HT-29 (cell line): ENCODE measurements around the gene NLRX1. TPM values are rescaled to one million over a fixed set of nuclear protein-coding genes. Genes with fewer than 3 reads are reported as not detected.
"Not testable (repeated sequence)": the region's sequence is repeated elsewhere in the genome, so short reads cannot be mapped to it uniquely, and the experiment has no call there.

Experiments
- DNase-seq: peaks from one replicate; pipeline ENCODE4 v3.0.0-alpha.2; 2015; ENCODE audit warnings: low spot score
- total RNA-seq: library from RNA; depleted of rRNA; stranded (reverse); fragments of >200 nt; shearing (Covaris generic); gene quantifications from 2 replicates; pipeline ENCODE4 v1.2.3, GENCODE V29; 2014; rRNA removed

The NLRX1 gene, protein sequence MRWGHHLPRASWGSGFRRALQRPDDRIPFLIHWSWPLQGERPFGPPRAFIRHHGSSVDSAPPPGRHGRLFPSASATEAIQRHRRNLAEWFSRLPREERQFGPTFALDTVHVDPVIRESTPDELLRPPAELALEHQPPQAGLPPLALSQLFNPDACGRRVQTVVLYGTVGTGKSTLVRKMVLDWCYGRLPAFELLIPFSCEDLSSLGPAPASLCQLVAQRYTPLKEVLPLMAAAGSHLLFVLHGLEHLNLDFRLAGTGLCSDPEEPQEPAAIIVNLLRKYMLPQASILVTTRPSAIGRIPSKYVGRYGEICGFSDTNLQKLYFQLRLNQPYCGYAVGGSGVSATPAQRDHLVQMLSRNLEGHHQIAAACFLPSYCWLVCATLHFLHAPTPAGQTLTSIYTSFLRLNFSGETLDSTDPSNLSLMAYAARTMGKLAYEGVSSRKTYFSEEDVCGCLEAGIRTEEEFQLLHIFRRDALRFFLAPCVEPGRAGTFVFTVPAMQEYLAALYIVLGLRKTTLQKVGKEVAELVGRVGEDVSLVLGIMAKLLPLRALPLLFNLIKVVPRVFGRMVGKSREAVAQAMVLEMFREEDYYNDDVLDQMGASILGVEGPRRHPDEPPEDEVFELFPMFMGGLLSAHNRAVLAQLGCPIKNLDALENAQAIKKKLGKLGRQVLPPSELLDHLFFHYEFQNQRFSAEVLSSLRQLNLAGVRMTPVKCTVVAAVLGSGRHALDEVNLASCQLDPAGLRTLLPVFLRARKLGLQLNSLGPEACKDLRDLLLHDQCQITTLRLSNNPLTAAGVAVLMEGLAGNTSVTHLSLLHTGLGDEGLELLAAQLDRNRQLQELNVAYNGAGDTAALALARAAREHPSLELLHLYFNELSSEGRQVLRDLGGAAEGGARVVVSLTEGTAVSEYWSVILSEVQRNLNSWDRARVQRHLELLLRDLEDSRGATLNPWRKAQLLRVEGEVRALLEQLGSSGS
- total RNA-seq = 13.1 and 21.1 TPM in 2 replicates

DNA sequence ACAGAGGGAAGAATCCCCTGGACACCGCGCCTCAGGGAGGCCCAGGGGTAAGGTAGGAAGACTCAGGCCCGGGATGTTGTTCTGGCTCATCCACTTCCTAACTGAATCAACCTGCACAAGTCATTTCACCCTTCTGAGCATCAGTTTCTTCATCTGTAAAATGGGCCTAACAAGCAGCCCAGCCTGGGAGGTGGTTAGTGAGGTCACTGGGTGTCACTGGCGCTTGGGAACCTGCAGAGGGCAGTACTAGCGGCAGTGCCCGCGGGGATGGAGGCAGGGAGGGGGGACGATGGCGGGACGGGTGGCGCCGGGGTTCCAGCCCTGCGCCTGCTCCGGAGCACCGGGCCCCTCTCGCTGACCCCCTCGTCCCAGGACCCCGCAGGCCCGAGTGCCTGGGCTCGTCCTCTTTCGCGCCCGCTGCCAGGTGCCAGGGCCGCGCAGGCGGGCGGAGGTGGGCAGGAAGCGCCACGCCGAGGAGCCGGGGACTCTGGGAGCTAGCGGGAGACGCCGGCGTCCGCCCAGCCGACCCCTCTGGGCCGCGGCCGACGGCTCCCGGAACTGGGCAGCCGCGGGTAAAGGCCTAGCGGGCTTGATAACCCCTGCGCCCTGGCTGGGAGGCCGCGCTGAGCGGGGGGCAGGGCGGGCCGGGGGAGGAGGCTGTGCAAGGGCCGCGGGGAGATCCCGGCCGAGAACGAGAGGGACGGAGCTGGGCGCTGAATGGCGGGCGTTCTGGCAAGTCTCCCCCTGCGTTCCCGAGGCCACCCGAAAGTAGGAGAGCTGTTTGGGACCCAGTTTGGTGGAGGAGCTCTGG, at the start of gene NLRX1:
NLRX1 (plus strand) TSS at position 255 of the 811 bp plus-strand sequence. CDS start 2,679 bp downstream, outside the sequence.
- DNase-seq = peak; percentile 88

DNA sequence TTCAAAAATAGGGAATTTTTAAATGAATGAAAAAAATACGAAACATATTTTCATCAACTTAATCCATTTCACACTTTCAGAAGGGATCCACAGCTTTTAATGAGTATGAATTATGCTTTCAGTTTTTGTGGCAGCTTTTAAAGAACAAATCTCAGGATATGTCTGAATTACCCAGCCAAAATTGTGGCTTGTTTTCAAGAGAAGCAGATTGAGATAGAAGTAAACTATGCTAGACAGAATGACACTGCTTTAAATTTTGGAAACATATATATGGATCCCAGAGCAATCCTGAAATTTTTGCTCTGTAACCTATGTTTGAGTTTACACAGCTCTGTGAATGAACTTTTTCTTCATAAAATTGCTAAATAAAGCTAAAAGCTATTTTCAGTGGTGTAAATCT, 49.6 kb upstream of the NLRX1 start:
- no peak for DNase-seq

DNA sequence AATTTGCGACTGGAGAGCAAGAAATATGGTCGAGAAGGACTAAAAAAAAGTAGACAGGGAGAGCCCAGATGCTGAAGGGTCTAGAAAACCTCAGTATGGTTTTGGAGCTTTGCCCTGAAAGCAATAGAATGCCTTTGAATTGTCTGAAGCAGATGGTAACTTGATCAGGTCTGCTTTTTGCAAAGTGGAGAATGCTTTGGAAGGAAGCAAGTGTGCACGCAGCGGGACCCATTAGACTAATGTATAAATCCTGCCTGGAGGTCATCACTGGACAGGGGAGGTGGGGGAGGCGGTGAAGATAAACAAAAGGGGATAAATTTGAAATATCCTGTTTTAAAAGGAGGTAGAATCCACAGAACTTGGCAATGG, 47.9 kb upstream of the NLRX1 start:
- no peak for DNase-seq

DNA sequence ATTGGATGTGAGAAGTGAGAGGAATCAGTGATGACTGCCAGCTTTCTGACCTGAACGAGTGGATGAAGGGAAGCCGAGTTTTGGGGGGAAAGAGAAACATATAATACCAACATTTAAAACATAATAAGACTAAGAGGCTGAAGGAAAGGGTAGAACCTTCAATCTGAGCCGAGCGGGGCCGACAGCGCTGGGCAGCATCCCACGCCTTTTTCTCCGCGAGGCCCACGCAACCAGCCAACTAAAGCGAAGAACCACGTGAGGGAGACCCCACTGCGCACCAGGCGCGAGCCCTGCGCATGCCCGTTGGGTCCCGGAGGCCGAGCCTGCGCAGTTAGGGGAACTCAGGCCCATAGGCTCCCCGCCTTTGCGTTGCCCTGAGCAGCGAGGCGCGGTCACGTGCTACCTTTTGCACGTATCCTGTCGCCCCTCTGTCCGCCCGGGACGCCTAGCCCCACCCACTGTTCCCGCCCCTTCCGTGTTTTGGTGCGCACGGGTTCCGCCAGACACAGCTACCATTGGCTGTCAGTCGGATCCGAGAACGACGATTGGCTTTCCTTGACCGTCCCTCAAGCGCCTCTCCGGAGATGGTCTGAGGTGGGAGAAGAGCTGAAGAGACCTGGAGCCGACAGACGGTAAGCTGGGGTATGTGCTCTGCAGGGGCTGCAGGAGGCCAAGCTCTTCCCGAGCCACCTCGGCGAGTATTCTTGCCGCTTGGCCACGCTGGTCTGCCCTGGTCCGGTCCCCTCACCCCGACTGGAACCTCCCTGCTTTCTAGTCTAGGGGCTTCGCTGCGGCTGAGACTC, 47.3 kb upstream of the NLRX1 start, which contains the start of gene HINFP:
HINFP (plus strand) TSS at position 573 of the 803 bp plus-strand sequence. CDS start 5,365 bp downstream, outside the sequence.
- DNase-seq = peak; percentile 100

DNA sequence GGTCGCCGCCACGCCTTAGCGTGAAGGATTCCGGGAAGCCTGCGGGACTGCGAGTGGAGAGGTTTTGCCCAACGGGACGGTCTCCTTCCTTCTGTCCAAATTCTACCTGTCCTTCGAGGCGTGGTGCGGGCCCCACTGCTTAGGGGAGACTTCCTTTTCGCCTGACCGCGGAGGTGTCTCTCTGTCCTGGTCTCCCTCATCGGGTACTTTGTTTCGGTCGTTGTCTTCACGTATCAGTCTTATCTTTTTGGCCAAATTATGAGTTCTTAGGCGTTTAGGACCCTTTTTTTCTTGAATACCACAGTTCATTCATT, 46.8 kb upstream of the NLRX1 start:
- DNase-seq = no peak

DNA sequence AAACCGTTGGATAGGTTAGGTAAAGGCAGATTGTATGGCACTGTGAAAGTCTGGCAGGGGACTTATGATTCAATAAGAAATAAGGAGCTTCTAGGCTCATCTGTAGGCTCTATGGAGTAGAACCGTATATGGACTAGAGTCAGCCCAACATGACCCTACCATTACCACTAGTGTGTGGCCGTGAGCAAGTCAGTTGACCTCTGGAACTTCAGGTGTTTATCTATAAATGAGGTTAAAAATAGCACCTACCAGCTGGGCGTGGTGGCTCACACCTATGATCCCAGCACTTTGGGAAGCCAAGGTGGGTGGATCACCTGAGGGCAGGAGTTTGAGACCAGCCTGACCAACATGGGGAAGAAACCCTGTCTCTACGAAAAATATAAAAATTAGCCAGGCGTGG, 42.7 kb upstream of the NLRX1 start:
- DNase-seq = no peak

DNA sequence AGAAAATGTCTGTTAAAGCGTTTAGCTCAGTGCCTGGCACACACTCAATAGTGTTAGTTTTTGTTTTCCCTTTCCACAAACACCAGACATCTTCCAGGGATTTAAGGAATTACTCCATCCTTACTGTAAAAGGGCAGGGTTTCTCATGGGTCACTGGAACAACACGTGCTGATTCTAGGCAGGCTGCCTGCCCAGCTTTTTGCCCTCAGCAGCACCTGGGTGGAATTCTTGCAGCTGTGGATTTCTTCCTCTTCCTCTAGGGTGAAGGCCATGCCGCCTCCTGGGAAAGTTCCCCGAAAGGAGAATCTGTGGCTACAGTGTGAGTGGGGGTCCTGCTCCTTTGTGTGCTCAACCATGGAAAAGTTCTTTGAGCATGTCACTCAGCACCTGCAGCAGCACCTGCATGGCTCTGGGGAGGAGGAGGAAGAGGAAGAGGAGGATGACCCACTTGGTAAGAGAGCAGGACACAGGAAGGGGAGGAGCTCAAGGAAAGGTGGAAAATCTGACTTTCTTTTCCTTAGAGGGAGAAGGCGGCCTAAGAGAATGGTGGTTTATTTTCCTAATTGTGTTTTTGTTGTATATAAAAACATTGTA, 41.8 kb upstream of the NLRX1 start:
- no peak for DNase-seq

DNA sequence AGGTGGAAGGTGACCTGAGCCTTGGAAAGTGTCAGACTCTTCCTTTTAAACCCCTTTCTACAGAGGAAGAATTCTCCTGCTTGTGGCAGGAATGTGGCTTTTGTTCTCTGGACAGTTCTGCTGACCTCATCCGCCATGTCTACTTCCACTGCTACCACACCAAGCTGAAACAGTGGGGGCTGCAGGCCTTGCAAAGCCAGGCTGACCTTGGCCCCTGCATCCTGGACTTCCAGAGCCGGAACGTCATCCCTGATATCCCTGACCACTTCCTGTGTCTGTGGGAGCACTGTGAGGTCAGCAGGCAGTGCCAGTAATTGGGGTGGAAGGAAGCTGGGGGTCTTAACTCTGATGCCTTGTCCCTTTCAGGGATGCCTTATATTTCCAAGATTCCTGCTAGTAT, 37.9 kb upstream of the NLRX1 start:
- no peak for DNase-seq

DNA sequence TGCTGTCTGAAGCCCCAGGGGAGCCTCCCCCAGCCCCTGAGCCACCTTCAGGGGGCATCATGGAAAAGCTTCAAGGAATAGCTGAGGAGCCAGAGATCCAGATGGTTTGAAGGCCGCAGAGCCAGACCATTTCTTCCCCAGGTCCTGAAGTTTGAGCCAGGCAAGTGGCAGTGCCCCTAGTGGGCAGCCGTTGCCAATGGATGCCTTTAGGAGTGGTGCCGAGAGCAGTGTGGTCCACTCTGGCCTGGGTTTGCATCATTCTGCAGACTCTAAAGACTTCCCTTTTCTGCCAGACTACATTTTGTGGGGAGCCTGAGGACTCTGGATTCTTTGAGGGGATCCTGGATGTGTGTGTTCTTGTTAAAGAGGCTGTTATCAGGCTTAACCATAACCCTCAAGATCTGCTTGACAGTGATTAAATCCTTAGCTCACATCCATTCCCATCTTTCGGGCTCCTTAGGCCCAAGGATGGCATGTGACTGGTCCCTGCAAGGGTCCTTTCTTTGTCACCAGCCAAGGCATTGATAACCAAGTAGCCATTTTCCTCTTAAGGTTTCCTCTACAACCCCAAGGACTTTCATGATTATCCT, 34.0 kb upstream of the NLRX1 start:
- peak; percentile 49 for DNase-seq

DNA sequence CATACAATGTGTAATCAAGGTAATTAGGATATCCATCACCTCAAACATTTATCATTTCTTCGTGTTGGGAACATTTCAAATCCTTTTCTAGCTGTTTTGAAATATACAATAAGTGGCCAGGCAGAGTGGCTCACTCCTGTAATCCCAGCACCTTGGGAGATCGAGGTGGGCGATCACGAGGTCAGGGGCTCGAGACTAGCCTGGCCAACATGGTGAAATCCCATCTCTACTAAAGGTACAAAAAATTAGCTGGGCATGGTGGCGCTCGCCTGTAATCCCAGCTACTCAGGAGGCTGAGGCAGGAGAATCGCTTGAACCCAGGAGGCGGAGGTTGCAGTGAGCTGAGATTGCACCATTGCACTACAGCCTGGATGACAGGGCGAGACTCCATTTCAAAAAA, 29.2 kb upstream of the NLRX1 start:
- not testable (repeated sequence) for DNase-seq

DNA sequence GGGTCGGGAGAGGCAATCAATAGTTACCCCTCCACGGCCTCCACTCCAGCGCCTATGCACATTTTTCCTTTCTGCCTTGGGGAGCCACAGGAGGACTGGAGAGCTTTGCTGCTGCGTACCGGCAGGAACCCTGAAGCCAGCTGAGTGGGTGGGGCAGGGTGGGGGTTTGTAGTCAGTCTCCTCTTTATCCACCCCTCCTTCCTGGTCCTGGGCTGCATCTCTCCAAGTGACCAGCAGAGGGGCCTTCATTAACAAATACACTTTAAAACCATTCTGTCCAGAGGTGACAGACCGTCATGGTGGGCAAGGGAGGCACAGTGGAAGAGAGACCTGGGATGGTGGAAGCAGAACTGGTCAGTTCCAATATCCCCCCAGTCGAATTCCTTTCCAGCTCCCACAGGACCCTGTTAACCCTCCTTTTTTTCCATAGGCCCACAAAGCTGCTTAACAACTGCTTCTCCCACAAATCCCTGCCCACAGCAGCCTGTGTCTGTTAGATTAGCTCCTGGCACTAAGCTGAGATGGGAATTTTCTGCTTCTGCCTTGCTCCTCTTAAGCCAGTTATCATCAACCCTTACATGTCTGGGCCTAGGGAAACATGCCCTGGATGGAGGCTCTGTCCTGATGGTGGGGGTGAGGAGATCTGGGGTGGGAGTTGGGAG, 23.6 kb upstream of the NLRX1 start:
- DNase-seq = peak; percentile 86

DNA sequence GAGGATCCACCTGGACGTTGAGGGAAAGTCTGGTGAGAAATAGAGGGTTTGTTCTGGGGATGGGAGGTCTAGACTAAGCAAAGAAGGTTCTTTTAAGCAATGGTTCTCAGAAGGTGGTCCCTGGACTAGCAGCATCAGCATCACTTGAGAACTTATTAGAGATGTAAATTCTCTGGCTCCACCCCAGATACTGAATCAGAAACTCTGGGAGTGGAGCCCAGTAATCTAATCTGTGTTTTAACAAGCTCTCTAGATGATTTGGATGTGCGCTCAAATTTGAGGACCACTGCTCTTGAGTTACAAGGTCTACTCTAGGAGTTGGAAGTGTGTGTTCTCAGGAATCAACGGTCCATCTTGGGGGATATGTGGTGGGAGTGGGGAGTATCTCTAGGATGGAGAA, 23.0 kb upstream of the NLRX1 start:
- no peak for DNase-seq

DNA sequence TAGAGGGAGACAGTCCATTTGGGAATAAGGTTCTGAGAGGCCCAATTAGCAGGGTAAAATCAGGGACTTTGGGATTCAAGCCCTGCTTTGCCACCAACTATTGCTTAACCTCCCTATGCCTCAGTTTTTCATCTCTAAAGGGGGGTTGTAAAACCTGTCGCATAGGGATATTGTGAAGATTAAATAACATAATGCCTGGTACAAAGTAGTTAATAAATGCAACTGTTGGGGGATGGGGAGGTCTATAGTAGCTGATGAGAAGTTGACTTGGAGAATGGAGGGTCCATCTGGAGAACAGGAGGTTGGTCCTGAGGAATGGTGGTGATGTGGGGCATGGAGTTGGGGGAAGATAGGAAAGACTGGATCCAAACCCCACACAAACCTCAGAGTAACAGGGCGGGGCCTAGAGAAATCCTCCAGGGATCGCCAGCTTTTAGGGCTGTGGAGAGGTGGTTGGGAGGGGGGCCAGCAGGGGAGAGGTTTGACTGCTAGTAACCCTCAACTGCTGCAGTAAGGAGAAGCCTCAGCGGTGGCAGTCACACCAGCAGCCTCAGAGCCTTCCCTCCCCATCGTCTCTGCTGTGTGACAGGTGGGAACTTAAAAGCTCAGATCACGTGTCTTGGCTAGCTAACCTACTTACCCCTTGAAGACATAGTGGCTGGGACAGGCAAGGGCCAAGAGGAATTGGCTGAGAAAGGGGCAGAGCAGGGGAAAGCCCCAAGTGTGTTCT, 20.8 kb upstream of the NLRX1 start:
- no peak for DNase-seq

DNA sequence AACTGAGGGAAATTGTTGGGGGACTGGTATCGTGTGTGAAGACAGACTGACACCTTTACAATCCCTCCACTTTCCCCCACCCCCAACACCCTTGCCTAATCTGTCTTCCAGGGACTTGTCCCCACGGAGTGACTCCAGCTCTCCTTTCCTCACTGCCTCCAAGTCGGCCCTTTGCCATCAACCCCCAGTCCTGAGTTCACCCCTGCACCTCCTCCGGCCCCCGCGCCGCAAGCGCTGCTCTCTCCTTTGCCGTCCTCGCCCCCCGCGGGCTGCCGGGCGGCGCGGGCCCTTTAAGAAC, 19.9 kb upstream of the NLRX1 start:
- DNase-seq = no peak

DNA sequence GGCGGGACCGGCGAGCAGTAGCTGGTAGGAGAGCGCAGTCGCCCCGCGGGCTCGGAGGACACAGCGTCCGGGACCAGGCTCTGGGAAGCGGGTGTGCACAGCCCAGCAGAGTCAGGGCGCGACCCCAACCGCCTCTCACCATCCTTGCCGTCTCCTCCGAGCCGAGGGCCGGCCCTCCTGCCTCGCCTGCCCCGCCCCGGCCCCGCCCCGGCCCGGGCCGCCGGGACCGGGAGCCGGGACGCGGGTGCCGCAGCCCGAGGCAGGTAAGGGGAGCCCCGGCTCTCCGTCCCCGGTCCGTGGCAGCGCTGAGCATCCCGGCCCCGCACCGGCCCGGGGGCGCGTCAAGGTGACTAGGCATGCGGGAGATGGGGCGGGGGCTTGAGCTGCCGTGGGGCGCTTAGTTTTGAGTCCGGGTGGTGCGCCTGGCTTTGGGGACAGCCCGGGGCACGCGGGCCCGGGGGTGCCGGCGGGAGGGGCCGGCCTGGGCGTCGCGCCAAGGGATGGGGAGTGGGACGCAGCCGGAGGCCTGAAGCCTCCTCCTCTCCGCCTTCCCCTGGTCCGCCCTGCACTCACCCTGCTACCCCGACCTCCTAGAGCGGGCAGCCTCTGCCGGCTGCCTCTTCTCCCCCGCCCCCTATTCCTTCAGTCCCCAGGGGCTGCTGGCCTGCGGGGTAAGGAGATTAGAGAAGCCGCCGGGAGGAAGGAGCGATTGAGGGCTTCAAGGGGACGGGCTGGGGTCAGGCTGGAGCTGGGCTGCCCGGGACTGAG, 19.3 kb upstream of the NLRX1 start, which contains the start of gene ABCG4:
ABCG4 (plus strand) TSS at position 35 of the 768 bp plus-strand sequence. CDS start 914 bp downstream, outside the sequence.
- DNase-seq = no peak

DNA sequence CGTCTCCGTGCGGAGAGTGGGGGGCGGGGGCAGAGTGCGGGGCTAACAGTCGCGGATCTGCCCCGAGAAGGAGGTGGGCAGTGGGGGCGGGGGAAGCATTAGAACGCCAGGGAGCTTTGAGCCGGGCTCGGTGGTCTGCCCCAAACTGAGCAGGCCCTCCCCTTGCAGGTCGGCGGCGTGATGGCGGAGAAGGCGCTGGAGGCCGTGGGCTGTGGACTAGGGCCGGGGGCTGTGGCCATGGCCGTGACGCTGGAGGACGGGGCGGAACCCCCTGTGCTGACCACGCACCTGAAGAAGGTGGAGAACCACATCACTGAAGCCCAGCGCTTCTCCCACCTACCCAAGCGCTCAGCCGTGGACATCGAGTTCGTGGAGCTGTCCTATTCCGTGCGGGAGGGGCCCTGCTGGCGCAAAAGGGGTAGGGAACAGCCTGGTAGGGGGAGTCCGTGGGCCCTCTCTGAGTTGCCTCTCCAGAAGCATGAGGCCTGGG, 18.7 kb upstream of the NLRX1 start:
- no peak for DNase-seq

DNA sequence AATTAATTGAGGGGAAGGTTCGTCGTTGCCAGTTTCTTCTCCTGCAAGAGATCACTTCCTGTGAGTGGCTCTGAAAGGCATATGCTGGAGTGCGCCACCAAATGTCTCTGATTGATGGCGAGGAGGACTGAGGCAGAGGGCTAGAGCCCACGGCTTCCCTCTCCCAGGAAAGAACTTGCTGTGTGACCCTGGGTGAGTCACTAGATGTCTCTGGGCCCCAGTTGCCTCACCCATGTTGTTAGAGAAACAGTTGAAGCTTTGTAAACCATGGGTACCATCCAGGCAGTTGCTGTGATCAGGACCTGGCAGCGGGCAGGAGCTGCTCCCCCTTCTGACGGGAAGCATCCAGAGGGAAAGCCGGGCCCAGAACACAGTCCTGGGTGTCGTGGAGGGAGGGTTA, 16.5 kb upstream of the NLRX1 start:
- no peak for DNase-seq

DNA sequence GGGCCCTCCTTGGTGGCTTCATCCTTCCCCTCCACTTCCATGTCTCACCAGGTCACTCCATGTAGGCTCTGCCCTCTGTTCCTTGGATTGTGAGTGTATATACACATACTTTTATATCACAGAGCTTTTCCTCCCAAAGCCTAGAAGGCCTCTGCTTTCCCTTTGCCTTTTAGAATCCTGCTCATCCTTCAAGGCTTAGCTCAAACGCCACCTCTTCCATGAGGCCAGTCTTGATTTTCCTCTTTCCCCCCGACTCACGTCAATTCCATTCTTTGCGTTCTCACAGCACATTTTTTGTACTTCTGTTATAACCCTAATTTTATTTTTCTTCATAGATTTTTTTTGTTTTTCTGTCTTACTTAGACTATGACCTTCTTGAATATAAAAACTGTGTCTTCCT, 15.9 kb upstream of the NLRX1 start:
- no peak for DNase-seq
